VCaP (cell line): ENCODE measurements around the gene ISM1.

Experiments used
- H3K27ac ChIP-seq: fragments of 450-650 bp; 2 replicates; pipeline ENCODE4 v1.5.1; 2017
- TF ChIP-seq, protein P1 (sequence below): fragments of 450-650 bp; conservative IDR thresholded peaks from 2 replicates; pipeline ENCODE4 v1.5.1; 2017; ENCODE audit warnings: mild to moderate bottlenecking, moderate library complexity

The ISM1 gene

DNA sequence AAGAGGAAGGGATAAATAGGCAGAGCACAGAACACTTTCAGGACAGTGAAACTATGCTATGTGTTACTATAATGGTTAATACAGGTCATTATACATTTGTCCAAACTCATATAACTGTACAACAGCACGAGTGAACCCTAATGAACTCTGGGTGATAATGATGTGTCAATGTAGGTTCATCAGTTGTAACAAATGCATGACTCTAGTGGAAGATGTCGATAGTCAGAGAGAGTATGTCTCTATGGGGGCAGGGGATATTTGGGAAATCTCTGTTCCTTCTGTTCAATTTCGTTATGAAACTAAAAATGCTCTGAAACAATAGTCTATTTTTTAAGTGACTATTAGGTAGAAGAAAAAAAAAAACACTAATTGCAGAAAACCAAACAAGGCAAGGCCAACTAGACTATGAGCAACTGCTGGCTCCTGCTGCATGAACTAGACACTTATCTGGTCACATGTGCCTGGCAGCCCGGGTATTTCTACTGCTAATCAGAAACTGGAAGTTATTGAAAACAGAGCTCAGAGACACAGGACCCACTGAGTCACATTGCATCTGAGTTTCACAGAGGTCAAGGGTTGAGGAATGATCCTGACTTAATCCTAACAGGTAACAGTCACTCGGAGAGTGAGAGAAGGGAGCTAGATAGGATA lies 97.9 kb downstream of the ISM1 start:
- TF ChIP-seq, protein P1, sequence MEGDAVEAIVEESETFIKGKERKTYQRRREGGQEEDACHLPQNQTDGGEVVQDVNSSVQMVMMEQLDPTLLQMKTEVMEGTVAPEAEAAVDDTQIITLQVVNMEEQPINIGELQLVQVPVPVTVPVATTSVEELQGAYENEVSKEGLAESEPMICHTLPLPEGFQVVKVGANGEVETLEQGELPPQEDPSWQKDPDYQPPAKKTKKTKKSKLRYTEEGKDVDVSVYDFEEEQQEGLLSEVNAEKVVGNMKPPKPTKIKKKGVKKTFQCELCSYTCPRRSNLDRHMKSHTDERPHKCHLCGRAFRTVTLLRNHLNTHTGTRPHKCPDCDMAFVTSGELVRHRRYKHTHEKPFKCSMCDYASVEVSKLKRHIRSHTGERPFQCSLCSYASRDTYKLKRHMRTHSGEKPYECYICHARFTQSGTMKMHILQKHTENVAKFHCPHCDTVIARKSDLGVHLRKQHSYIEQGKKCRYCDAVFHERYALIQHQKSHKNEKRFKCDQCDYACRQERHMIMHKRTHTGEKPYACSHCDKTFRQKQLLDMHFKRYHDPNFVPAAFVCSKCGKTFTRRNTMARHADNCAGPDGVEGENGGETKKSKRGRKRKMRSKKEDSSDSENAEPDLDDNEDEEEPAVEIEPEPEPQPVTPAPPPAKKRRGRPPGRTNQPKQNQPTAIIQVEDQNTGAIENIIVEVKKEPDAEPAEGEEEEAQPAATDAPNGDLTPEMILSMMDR = no peak
- H3K27ac ChIP-seq = no peak overlapping the region

DNA sequence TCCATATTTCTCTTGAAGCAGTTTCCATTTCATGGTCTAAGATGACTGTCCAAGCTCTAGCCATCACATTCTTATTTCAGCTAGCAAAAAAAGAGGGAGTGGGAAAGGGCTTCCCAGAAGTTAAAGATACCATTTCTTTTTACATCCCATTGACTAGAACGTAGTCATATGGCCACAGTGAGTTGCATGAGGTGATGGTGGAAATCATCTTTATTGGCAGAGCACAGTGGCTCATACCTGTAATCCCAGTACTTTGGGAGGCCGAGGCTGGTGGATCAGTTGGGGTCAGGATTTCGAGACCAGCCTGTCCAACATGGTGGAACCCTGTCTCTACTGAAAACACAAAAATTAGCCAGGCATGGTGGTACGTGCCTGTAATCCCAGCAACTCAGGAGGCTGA lies 99.6 kb downstream of the ISM1 start:
- TF ChIP-seq, protein P1 = no peak
- no peak overlapping the region for H3K27ac ChIP-seq

DNA sequence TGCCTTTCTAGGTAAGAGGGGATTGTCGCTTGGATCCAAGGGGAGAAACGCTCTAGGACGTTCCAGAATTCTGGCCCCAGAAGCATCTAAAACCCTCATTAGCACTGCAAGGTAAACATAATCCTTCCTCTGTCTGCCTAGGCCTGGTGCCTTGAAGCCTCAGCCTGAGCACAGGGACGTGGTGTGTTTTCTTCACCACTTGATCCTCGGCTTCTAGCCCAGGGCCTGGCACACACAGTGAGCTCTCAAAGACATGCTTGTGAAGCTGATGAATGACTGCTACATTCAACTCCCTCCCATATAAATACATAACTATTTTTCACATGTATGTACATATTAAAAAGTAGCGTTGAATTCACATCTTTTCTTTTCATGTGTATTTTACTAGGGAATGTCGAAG lies 100.3 kb downstream of the ISM1 start:
- no peak overlapping the region for H3K27ac ChIP-seq
- TF ChIP-seq, protein P1 = no peak

DNA sequence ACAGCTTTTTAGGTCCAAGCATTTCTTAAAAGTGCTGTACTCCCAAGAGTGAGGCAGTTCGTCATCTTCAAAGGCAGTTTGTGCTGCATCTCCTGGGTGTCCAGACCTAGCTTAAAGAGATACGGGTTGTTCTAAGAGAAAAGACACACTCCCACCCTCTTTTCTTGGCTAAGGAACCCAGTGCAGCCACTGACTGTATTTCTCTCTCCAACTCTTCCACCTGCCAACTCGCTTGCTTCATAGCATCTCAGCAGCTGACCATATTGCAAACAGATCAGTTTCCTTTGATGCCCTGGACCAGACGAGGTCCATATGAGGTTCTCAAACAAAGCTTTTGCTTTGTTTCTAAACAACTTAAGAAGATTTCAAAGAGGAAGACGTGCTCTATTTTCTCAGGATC lies 101.1 kb downstream of the ISM1 start:
- no peak overlapping the region for H3K27ac ChIP-seq
- TF ChIP-seq, protein P1 = no peak

DNA sequence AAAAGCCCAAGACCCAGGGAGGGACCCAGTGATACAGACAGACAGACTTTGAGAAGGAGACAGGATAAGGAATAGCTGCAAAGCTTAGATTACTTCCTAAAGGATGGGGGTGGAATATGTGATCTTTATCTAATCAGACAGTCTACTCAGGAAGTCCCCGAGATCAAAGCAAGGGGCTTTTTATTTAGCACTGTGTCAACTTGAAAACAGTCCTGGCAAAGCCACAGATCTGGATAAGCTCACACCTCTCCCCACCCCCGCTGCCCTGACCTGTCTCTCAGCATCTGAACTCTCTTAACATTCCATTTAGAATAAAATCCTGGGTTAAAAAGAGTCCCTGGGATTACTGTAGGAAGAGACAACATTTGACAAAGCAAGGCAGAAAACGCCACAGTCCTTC lies 101.5 kb downstream of the ISM1 start:
- TF ChIP-seq, protein P1 = no peak

DNA sequence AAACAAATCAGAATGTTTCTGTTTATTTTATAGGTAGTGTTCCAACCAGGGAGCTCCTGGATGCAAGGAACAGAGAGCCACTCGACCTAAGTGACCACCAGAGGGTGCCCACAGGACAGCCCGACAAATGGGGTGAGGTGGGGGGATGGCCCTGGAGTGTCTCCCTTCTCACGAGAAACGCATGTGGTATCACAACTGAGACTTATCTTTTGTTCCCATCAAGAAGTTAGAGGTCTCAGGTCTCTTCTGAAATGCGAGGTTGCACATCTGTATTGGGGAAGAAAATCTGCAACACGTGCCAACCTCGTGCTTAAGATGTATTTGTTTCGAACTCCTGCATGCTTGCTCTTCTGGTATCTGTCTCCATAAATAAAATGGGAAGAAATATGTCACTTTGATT lies 104.0 kb downstream of the ISM1 start:
- H3K27ac ChIP-seq = no peak overlapping the region
- TF ChIP-seq, protein P1 = peak; percentile 68

More for the DNA sequence above, 101.5 kb downstream of the ISM1 start:
- no peak overlapping the region for H3K27ac ChIP-seq

DNA sequence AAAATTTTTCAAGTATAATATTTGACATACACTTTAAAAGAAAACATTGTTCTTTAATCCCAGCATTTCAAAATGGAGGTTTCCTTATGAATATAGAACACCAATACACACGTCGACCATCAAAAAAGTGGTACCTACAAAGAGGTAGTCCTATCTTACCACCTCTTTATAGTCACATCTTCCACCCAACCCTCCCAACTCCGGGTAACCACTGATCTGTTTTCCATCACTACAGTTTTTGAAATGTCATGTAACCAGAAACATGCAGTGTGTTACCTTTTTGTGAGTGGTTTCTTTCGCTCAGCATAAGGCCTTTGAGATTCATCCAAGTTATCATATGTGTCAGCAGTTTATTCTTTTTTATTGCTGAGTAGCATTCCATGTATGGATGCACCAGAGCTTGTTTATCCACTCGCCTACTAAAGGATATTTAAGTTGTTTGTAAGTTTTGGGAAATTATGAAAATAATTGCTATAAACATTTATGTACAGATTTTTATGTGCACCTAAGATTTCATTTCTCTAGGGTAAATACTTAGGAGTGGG lies 104.8 kb downstream of the ISM1 start:
- TF ChIP-seq, protein P1 = no peak
- H3K27ac ChIP-seq = no peak overlapping the region
